Naive thymus-derived CD8-positive, alpha-beta T cell (primary cell): Measurements from ENCODE around the gene DKK3. TPM values are rescaled to one million over a fixed set of nuclear protein-coding genes. Genes with fewer than 3 reads are reported as not detected.
A peak's percentile ranks its signal among the peaks of the same experiment; 100 is the strongest.

Experiments used
- ATAC-seq, 2 donors: fragments of 150-1000 bp; cut with Tn5 transposase in 1 of 2; sonication (Bioruptor Pico), chemical (Tn5 transposase) in 1 of 2; 1 replicate in 1 of 2; 2 replicates in 1 of 2; pipeline ENCODE4 v1.10.0; 2021; ENCODE audit warnings: mild to moderate bottlenecking in 2 of 2, moderate library complexity in 2 of 2
- POLR2A ChIA-PET: fragments of 350-600 bp; sonication (Branson Sonifier 250); formaldehyde crosslinking; loops from one replicate; lab custom pipeline; 2021; ENCODE audit warnings: antibody characterized with exemption; lab: Charles Lee
- DNase-seq, 10 donors: peaks; one replicate each; pipeline versions ENCODE4 v3.0.0 to v3.0.0-alpha.2; 2020 to 2022
- H3K27ac Mint-ChIP-seq, 10 donors: one replicate each; pipeline ENCODE4 v1.8.0; 2020 to 2022; ENCODE audit warnings: mild to moderate bottlenecking in 10 of 10, mixed read lengths in 10 of 10, moderate library complexity in 4 of 10, inconsistent platforms in 1 of 10
- H3K27me3 Mint-ChIP-seq, 5 donors: one replicate each; pipeline ENCODE4 v1.8.0; 2021 to 2022; ENCODE audit warnings: mixed read lengths in 5 of 5
- H3K36me3 Mint-ChIP-seq, 3 donors: one replicate each; pipeline ENCODE4 v1.8.0; 2020 to 2022; ENCODE audit warnings: mixed read lengths in 3 of 3, mild to moderate bottlenecking in 2 of 3, inconsistent platforms in 1 of 3
- H3K4me1 Mint-ChIP-seq, 4 donors: one replicate each; pipeline ENCODE4 v1.8.0; 2021 to 2022; ENCODE audit warnings: mixed read lengths in 4 of 4
- H3K4me3 Mint-ChIP-seq, 10 donors: one replicate each; pipeline ENCODE4 v1.8.0; 2020 to 2022; ENCODE audit warnings: mild to moderate bottlenecking in 10 of 10, mixed read lengths in 10 of 10, moderate library complexity in 6 of 10, inconsistent platforms in 1 of 10
- H3K9me3 Mint-ChIP-seq, 9 donors: one replicate each; pipeline ENCODE4 v1.8.0; 2020 to 2022; ENCODE audit warnings: mixed read lengths in 9 of 9, mild to moderate bottlenecking in 3 of 9, inconsistent platforms in 1 of 9, moderate library complexity in 1 of 9
- polyA plus RNA-seq, 3 donors: library from polyadenylated mRNA; unstranded; fragments of 300-500 nt; fragmentation: Illumina TruSeq; gene quantifications; one replicate each; pipeline ENCODE4 v1.2.3, GENCODE V29; 2021
- total RNA-seq, 8 experiments: library from RNA in 2 of 8; stranded (reverse) in 2 of 8; gene quantifications; one replicate each; pipeline ENCODE4 v1.2.3 and lab custom pipeline; 2021 to 2026

Gene DKK3
- total and polyA plus RNA-seq, 5 experiments from 2014 or later: 2.3 to 10.8 (median 8.6) TPM

DNA sequence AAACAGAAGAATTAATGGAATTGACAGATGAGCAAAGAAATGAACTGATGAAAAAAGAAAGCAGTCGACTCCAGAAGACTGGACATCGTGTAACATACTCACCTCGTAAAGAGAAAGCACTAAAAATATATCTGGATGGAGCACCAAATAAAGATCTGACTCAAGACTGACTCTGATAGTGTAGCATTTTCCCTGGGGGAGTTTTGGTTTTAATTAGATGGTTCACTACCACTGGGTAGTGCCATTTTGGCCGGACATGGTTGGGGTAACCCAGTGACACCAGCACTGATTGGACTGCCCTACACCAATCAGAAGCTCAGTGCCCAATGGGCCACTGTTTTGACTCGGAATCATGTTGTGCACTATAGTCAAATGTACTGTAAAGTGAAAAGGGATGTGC lies 52.4 kb downstream of the DKK3 start:
- Mint-ChIP-seq H3K4me1 (peaks cover 12 to 28% (median 20%) of the 10 kb centered on the region in 4 donors), H3K27ac (peak overlapping the region in 1 of 10 donors; percentile 1), H3K9me3 (no peaks in the 10 kb centered on the region), H3K36me3 (peaks cover 14 to 64% (median 36%) of the 10 kb centered on the region in 3 donors), H3K27me3 (no peaks in the 10 kb centered on the region), H3K4me3 (no peak overlapping the region)
- POLR2A ChIA-PET: no interaction called here
- ATAC-seq: no peak
- DNase-seq: no peak

DNA sequence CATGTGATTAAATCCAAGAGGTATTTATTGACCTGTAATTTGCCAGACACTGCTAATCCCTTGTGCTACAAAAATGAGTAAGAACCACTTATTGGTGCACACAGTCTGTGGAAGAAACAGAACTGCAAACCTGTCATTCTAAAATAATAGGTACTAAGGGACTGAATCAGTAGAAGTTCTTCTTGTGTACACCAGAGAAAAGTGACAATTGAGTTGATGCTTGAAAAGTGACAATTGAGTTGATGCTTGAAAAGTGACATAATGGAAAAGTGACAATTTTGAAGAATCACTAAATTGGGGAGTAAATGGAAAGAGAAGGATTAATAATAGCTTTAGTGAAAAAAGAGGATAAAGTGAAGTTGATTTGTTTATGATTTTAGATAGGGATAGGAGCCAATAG lies 56.4 kb downstream of the DKK3 start:
- no peaks in the 10 kb centered on the region for H3K27me3 Mint-ChIP-seq
- no peaks in the 10 kb centered on the region for H3K9me3 Mint-ChIP-seq
- no peak for DNase-seq
- peak overlapping the region in 9 of 10 donors; percentile 0 to 76 (median 50) for H3K27ac Mint-ChIP-seq
- peaks cover 0 to 2% (median 0%) of the 10 kb centered on the region in 4 donors for H3K4me1 Mint-ChIP-seq
- H3K4me3 Mint-ChIP-seq: no peak overlapping the region
- H3K36me3 Mint-ChIP-seq: peaks cover 14 to 89% (median 44%) of the 10 kb centered on the region in 3 donors
- POLR2A ChIA-PET: no interaction called here
- ATAC-seq: no peak

DNA sequence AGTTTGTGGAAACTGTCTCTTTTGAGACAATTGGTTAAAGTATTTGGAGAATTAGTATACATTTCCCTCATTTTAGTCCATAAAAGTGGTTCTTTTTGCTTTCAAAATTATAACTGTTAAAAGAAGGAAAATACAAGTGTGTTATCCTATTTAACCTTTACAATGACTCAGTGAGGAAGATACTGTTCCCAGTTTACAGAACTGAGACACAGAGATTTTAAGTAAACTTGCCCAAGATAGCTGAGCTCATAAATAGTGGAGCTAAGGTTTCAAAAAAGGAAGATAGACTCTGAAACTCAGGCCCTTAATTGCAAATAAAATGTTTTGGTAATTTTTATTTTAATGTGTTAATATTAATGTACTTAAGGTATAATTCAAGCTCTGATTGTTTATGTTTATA lies 58.9 kb downstream of the DKK3 start:
- no peak for ATAC-seq
- no peak for DNase-seq
- Mint-ChIP-seq H3K27ac (peak overlapping the region in 3 of 10 donors; percentile 12 to 39 (median 35)), H3K9me3 (no peaks in the 10 kb centered on the region), H3K36me3 (peaks cover 8 to 88% (median 25%) of the 10 kb centered on the region in 3 donors), H3K27me3 (no peaks in the 10 kb centered on the region), H3K4me3 (no peak overlapping the region), H3K4me1 (peaks cover 0 to 2% (median 0%) of the 10 kb centered on the region in 4 donors)
- POLR2A ChIA-PET: no interaction called here

DNA sequence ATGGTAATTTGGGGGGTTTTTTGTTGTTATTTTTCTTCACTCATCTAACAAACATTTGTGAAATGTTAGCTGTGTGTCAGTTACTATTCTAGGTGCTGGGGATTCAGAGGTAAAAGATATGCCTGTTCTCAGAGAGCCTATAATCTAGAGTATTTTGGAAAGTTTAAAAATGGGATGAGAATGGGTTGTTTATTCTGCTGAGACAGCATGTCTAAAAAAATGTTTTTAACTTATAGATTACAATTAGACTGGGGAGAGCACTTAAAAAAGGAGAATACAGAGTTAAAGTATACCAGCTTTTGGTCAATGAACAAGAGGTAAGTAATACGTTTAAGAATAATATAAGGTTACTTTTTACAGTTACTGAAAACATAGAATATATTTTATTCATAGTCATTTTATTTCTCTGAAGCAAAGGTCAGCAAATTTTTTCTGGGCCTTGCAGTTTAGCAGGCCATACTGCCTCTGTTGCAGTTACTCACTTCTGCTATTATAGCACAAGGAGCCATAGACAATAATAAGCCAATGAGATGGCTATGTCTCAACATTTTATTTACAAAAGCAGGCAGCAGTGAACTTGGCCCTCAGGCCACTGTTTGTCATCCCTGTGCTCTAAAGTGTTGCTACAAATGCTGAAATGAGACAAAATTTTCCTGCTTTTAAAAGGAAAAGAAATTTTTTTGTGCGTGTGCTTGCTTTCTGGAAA lies 60.0 kb downstream of the DKK3 start:
- H3K36me3 Mint-ChIP-seq: peaks cover 8 to 87% (median 23%) of the 10 kb centered on the region in 3 donors
- H3K27ac Mint-ChIP-seq: peak overlapping the region in 6 of 10 donors; percentile 10 to 70 (median 32)

DNA sequence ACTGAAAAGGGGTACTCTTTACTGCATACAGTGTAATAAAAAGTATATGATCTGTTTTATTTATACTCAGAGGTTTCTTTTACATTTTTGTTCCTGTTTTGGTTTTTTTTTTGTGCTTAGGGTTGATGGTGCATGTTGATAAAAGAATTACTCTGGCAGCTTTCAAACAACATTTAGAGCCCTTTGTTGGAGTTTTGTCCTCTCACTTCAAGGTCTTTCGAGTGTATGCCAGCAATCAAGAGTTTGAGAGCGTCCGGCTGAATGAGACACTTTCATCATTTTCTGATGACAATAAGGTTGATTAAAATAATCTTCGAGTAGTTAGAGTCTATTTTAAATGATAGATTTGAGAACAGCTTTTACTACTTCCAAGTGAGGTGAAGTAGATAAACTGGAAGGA lies 60.6 kb downstream of the DKK3 start:
- ATAC-seq (no peak), DNase-seq (no peak)
- peaks cover 0 to 2% (median 0%) of the 10 kb centered on the region in 4 donors for H3K4me1 Mint-ChIP-seq
- no peak overlapping the region for H3K4me3 Mint-ChIP-seq
- H3K27me3 Mint-ChIP-seq: no peaks in the 10 kb centered on the region
- no peaks in the 10 kb centered on the region for H3K9me3 Mint-ChIP-seq
- peak overlapping the region in 4 of 10 donors; percentile 10 to 70 (median 29) for H3K27ac Mint-ChIP-seq
- peaks cover 8 to 87% (median 24%) of the 10 kb centered on the region in 3 donors for H3K36me3 Mint-ChIP-seq
- POLR2A ChIA-PET: interaction anchor here (0.7 kb wide), 1 partner anchor 402 kb away, joined by 3 read pairs; no protein-coding TSS in a partner anchor

More for the DNA sequence above, 60.0 kb downstream of the DKK3 start:
- POLR2A ChIA-PET: no interaction called here
- Mint-ChIP-seq H3K9me3 (no peaks in the 10 kb centered on the region), H3K4me1 (peaks cover 0 to 2% (median 0%) of the 10 kb centered on the region in 4 donors), H3K4me3 (no peak overlapping the region), H3K27me3 (no peaks in the 10 kb centered on the region)
- DNase-seq (no peak), ATAC-seq (no peak)

DNA sequence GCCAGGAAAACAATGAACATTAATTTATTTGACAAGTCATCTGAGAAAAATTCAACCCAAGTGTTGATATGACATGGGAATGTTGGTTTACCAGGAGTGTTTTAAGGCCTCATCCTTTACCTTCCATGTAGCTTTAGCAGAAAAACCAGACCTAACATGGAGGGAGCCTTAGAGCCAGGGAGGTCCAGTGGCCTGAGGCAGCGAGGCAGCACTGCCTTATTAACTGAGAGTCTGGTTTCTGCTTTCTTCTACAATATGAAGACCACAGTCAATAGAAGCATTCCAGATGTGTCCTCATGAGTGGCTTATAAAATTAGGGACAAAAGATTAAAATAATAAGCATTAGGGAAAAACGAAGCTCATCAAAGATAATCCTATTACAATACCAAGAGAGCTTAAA lies 61.5 kb downstream of the DKK3 start:
- peaks cover under 1 to 87% (median 19%) of the 10 kb centered on the region in 3 donors for H3K36me3 Mint-ChIP-seq
- ATAC-seq (no peak), DNase-seq (no peak)
- H3K27ac Mint-ChIP-seq: peak overlapping the region in 7 of 10 donors; percentile 5 to 80 (median 26)
- no peaks in the 10 kb centered on the region for H3K4me1 Mint-ChIP-seq
- H3K4me3 Mint-ChIP-seq: no peak overlapping the region
- H3K9me3 Mint-ChIP-seq: no peaks in the 10 kb centered on the region
- POLR2A ChIA-PET: no interaction called here
- no peaks in the 10 kb centered on the region for H3K27me3 Mint-ChIP-seq

DNA sequence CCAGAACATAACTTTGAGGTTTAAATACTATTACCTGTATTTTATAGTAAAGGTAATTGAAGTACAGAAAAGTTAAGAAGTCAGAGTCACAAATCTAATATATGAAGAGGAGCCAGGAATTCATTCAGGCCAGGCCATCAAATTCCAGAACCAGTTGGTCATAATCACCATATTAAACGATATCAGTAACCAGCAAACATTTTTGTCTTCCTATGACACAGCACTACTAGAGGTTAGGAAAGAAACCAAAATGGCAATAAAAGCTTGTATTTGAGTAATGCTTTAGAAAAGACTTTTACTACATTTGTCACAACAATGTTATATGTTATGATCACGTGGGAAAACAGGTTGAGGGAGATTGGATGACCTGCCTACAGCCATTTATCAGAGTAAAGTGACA lies 62.2 kb downstream of the DKK3 start:
- H3K27me3 Mint-ChIP-seq: no peaks in the 10 kb centered on the region
- no peak overlapping the region for H3K4me3 Mint-ChIP-seq
- POLR2A ChIA-PET: no interaction called here
- ATAC-seq: no peak
- peak overlapping the region in 2 of 10 donors; percentile 5 to 79 for H3K27ac Mint-ChIP-seq
- H3K36me3 Mint-ChIP-seq: peaks cover 0 to 87% (median 14%) of the 10 kb centered on the region in 3 donors
- DNase-seq: no peak
- H3K4me1 Mint-ChIP-seq: no peaks in the 10 kb centered on the region
- no peaks in the 10 kb centered on the region for H3K9me3 Mint-ChIP-seq

DNA sequence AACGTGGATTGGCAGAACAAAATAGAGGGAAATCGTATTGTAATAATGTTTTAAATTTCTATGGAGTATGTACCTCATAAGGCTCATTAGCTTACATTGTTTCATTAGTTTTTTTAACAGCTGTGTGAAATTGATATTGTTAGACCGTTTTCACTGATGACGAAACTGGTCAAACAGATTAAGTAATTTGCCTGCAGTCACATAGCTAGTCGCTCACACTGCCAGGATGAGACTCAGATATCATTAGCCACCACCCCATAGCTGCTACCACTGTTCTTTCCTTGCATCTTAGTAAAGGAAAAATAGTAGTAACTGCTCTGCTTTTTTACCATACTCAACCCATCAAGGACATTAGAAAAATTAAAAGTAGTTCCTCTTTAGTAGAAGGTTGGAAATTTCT lies 64.0 kb downstream of the DKK3 start:
- Mint-ChIP-seq H3K9me3 (no peaks in the 10 kb centered on the region), H3K4me3 (no peak overlapping the region), H3K36me3 (peaks cover 4 to 84% (median 8%) of the 10 kb centered on the region in 3 donors), H3K4me1 (no peaks in the 10 kb centered on the region), H3K27ac (peak overlapping the region in 4 of 10 donors; percentile 21 to 53 (median 30)), H3K27me3 (no peaks in the 10 kb centered on the region)
- POLR2A ChIA-PET: no interaction called here
- ATAC-seq (no peak), DNase-seq (no peak)

DNA sequence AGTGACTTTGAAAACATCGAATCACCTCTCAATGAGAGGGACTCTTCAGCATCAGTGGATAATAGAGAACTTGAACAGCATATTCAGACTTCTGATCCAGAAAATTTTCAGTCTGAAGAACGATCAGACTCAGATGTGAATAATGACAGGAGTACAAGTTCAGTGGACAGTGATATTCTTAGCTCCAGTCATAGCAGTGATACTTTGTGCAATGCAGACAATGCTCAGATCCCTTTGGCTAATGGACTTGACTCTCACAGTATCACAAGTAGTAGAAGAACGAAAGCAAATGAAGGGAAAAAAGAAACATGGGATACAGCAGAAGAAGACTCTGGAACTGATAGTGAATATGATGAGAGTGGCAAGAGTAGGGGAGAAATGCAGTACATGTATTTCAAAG lies 65.8 kb downstream of the DKK3 start:
- no peak overlapping the region for H3K4me3 Mint-ChIP-seq
- POLR2A ChIA-PET: no interaction called here
- DNase-seq (no peak), ATAC-seq (no peak)
- no peaks in the 10 kb centered on the region for H3K9me3 Mint-ChIP-seq
- H3K4me1 Mint-ChIP-seq: peaks cover 0 to 2% (median 0%) of the 10 kb centered on the region in 4 donors
- H3K27me3 Mint-ChIP-seq: no peaks in the 10 kb centered on the region
- H3K36me3 Mint-ChIP-seq: peaks cover 8 to 87% (median 19%) of the 10 kb centered on the region in 3 donors
- H3K27ac Mint-ChIP-seq: peak overlapping the region in 2 of 10 donors; percentile 33 to 40

DNA sequence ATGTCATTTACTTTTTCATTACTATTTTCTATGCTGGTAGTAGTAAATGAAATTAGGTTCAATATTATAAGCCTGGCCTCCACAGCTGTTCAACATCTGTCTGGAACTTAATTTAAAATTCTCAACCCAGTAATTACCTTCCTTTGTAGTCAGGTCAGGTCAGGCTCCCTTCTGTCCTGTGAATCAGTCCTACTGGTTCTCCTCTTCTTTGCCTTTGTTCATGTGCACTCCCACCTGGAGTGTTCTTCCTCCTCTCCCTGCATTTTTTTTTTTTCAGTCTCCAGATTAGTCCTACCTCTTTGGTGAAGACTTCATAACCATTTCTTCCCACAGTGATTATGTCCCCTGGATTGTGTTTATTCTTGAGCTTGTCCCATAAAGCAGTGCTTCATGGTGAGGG lies 67.9 kb downstream of the DKK3 start:
- peaks cover 8 to 89% (median 23%) of the 10 kb centered on the region in 3 donors for H3K36me3 Mint-ChIP-seq
- ATAC-seq: no peak

DNA sequence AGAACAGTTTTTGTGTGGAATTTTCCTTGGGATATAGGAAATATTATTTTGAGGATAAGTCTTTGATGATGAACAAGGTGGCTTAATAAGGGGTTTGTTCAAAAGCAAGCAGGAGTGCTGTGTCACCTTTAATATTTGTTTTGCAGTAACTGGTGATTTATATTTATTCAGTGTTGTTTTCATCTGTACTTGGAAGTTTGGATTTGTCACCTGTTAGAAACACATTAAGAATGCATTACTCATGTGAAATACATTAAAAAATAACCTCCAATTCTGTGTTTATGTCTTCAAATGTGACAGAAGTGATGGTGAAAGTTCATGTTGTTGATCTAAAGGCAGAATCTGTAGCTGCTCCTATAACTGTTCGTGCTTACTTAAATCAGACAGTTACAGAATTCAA lies 70.5 kb downstream of the DKK3 start:
- H3K27me3 Mint-ChIP-seq: no peaks in the 10 kb centered on the region
- no peak overlapping the region for H3K4me3 Mint-ChIP-seq
- no peaks in the 10 kb centered on the region for H3K9me3 Mint-ChIP-seq
- POLR2A ChIA-PET: interaction anchor here (0.7 kb wide), 1 partner anchor 13 kb away, joined by 3 read pairs; no protein-coding TSS in a partner anchor
- DNase-seq: no peak
- H3K4me1 Mint-ChIP-seq: peaks cover 0 to 2% (median 0%) of the 10 kb centered on the region in 4 donors
- H3K27ac Mint-ChIP-seq: peak overlapping the region in 1 of 10 donors; percentile 30
- ATAC-seq: no peak
- peaks cover 8 to 89% (median 28%) of the 10 kb centered on the region in 3 donors for H3K36me3 Mint-ChIP-seq

More for the DNA sequence above, 67.9 kb downstream of the DKK3 start:
- peak overlapping the region in 1 of 10 donors; percentile 17 for H3K4me3 Mint-ChIP-seq
- H3K9me3 Mint-ChIP-seq: no peaks in the 10 kb centered on the region
- no peak for DNase-seq
- peak overlapping the region in 3 of 10 donors; percentile 6 to 46 (median 31) for H3K27ac Mint-ChIP-seq
- H3K27me3 Mint-ChIP-seq: no peaks in the 10 kb centered on the region
- POLR2A ChIA-PET: interaction anchor here (0.7 kb wide), 1 partner anchor 141 kb away, joined by 3 read pairs; no protein-coding TSS in a partner anchor
- peaks cover 0 to 2% (median 0%) of the 10 kb centered on the region in 4 donors for H3K4me1 Mint-ChIP-seq

DNA sequence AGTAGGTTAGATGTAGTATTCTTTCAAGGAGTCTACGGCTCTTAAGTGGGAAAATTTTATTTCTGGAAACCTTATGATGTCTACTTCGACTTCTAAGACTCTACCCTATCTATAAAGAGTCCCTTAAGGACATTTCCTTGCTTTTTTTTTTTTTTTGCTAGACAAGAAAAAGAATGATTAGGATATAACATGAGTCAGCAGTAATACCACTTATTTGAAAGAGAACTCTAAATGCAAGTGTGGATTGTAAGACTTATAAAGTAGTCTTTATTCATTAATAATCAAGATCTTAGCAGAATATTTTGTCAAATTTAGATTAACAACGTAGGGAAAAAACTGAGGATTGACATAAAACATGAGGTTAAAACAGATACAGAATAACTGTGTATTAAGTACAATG lies 71.0 kb downstream of the DKK3 start:
- ATAC-seq: no peak
- Mint-ChIP-seq H3K4me3 (no peak overlapping the region), H3K27ac (peak overlapping the region in 1 of 10 donors; percentile 6), H3K4me1 (peaks cover 0 to 3% (median 0%) of the 10 kb centered on the region in 4 donors), H3K9me3 (no peaks in the 10 kb centered on the region), H3K36me3 (peaks cover 8 to 89% (median 33%) of the 10 kb centered on the region in 3 donors), H3K27me3 (no peaks in the 10 kb centered on the region)
- POLR2A ChIA-PET: no interaction called here
- no peak for DNase-seq

DNA sequence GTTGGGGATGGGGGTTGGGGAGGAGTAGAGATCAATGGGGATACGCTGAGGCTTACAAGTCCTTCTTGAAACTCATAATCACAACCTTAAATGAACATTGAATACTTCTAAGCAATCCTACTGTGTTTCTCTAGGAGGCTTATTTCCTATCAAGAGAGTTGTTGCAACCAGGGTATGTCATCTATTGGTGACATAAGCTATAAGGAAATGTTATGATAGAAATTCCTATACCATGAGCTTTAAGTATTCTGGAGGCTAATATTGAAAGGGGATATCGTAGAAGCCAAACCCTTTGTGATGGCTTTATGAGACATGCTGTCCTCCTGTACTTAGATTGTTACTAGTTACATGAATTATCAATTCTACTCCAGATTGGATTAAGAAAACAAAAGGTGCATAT lies 72.9 kb downstream of the DKK3 start:
- ATAC-seq (no peak), DNase-seq (no peak)
- H3K9me3 Mint-ChIP-seq: no peaks in the 10 kb centered on the region
- POLR2A ChIA-PET: no interaction called here
- no peaks in the 10 kb centered on the region for H3K27me3 Mint-ChIP-seq
- no peak overlapping the region for H3K27ac Mint-ChIP-seq
- no peak overlapping the region for H3K4me3 Mint-ChIP-seq
- peaks cover 5 to 86% (median 34%) of the 10 kb centered on the region in 3 donors for H3K36me3 Mint-ChIP-seq
- H3K4me1 Mint-ChIP-seq: peaks cover 0 to 4% (median 0%) of the 10 kb centered on the region in 4 donors
